ENCODE results near the gene PLA2G6.
A peak's percentile ranks its signal among the peaks of the same experiment; 100 is the strongest.

Gene PLA2G6

GRCh38 chr22:38141217-38141973, 40.2 kb downstream of the PLA2G6 start:
- TF ChIP-seq CTCF (IDR thresholded peaks at IDR 0.05; ENCODE audit: low read depth, low read length), result no peak
- DNase-seq (ENCODE audit: extremely low read depth, low read depth), result no peak

GRCh38 chr22:38139901-38140300, 41.7 kb downstream of the PLA2G6 start:
- TF ChIP-seq CTCF (IDR thresholded peaks at IDR 0.05; ENCODE audit: low read depth, low read length), result no peak
- DNase-seq (ENCODE audit: extremely low read depth, low read depth), result no peak

GRCh38 chr22:38138961-38139360, 42.7 kb downstream of the PLA2G6 start:
- DNase-seq (ENCODE audit: extremely low read depth, low read depth), result no peak
- TF ChIP-seq CTCF (IDR thresholded peaks at IDR 0.05; ENCODE audit: low read depth, low read length), result no peak

GRCh38 chr22:38137876-38138687, 43.5 kb downstream of the PLA2G6 start:
- no peak for DNase-seq (ENCODE audit: extremely low read depth, low read depth)
- TF ChIP-seq CTCF (IDR thresholded peaks at IDR 0.05; ENCODE audit: low read depth, low read length), result no peak

GRCh38 chr22:38136607-38137006, 45.0 kb downstream of the PLA2G6 start:
- no peak for TF ChIP-seq CTCF (IDR thresholded peaks at IDR 0.05; ENCODE audit: low read depth, low read length)
- no peak for DNase-seq (ENCODE audit: extremely low read depth, low read depth)

GRCh38 chr22:38135133-38135706, 46.4 kb downstream of the PLA2G6 start:
- TF ChIP-seq CTCF (IDR thresholded peaks at IDR 0.05; ENCODE audit: low read depth, low read length), result no peak
- DNase-seq (ENCODE audit: extremely low read depth, low read depth), result peak; percentile 42

GRCh38 chr22:38133331-38133730, 48.3 kb downstream of the PLA2G6 start:
- no peak for DNase-seq (ENCODE audit: extremely low read depth, low read depth)
- no peak for TF ChIP-seq CTCF (IDR thresholded peaks at IDR 0.05; ENCODE audit: low read depth, low read length)

Measured in AG09319 (cell line).